ENCODE results near the gene CAPZA1. TPM values are rescaled to one million over a fixed set of nuclear protein-coding genes. Genes with fewer than 3 reads are reported as not detected.

Gene CAPZA1
- total RNA-seq, 2 donors from 2014 or later: 87.4 to 104 TPM

- H3K4me3 ChIP-seq: no peak overlapping the region
- WGBS: 37% methylated on average over 2 of the region's 2 CpGs
- H3K27me3 ChIP-seq (replicated peaks; ENCODE audit: insufficient read depth): no peaks in the 10 kb centered on the region
- no peak for DNase-seq (ENCODE audit: low spot score)
- intact Hi-C loops (cut with DNase I): no loop called here
- TF ChIP-seq CTCF (IDR thresholded peaks at IDR 0.05) (no peak), POLR2A (IDR thresholded peaks at IDR 0.05) (no peak), POLR2AphosphoS5 (IDR thresholded peaks at IDR 0.05) (no peak)
- no peaks in the 10 kb centered on the region for H3K9me3 ChIP-seq
- H3K36me3 ChIP-seq: no peaks in the 10 kb centered on the region
- no peak overlapping the region for H3K27ac ChIP-seq
- no peaks in the 10 kb centered on the region for H3K4me1 ChIP-seq (replicated peaks)
These were observed 23.4 kb downstream of the CAPZA1 start for GRCh38 chr1:112643080-112643479.

- Histone ChIP-seq H3K9me3 (no peaks in the 10 kb centered on the region), H3K36me3 (no peaks in the 10 kb centered on the region), H3K27me3 (replicated peaks; ENCODE audit: insufficient read depth) (no peaks in the 10 kb centered on the region), H3K4me3 (no peak overlapping the region), H3K4me1 (replicated peaks) (no peaks in the 10 kb centered on the region), H3K27ac (no peak overlapping the region)
- intact Hi-C loops (cut with DNase I): no loop called here
- TF ChIP-seq POLR2A (IDR thresholded peaks at IDR 0.05) (no peak), CTCF (IDR thresholded peaks at IDR 0.05) (no peak), POLR2AphosphoS5 (IDR thresholded peaks at IDR 0.05) (no peak)
- WGBS: 86% methylated on average over 4 of the region's 4 CpGs
- DNase-seq (ENCODE audit: low spot score): no peak
These were observed 26.6 kb downstream of the CAPZA1 start for GRCh38 chr1:112646225-112646624.

GRCh38 chr1:112651205-112651604, 31.6 kb downstream of the CAPZA1 start:
- no peaks in the 10 kb centered on the region for H3K36me3 ChIP-seq
- H3K4me1 ChIP-seq (replicated peaks): no peaks in the 10 kb centered on the region
- 100% methylated on average over 1 of the region's 1 CpG for WGBS
- no peak for DNase-seq (ENCODE audit: low spot score)
- no peaks in the 10 kb centered on the region for H3K27me3 ChIP-seq (replicated peaks; ENCODE audit: insufficient read depth)
- TF ChIP-seq POLR2AphosphoS5 (IDR thresholded peaks at IDR 0.05) (no peak), POLR2A (IDR thresholded peaks at IDR 0.05) (no peak), CTCF (IDR thresholded peaks at IDR 0.05) (no peak)
- intact Hi-C loops (cut with DNase I): no loop called here
- H3K9me3 ChIP-seq: no peaks in the 10 kb centered on the region
- H3K4me3 ChIP-seq: no peak overlapping the region
- H3K27ac ChIP-seq: no peak overlapping the region

GRCh38 chr1:112665857-112666256, 46.2 kb downstream of the CAPZA1 start:
- peaks cover 4 to 8% of the 10 kb centered on the region in 2 donors for H3K36me3 ChIP-seq
- no peaks in the 10 kb centered on the region for H3K4me1 ChIP-seq (replicated peaks)
- intact Hi-C loops (cut with DNase I): no loop called here
- TF ChIP-seq POLR2A (IDR thresholded peaks at IDR 0.05): no peak
- TF ChIP-seq CTCF (IDR thresholded peaks at IDR 0.05): no peak
- no peak for TF ChIP-seq POLR2AphosphoS5 (IDR thresholded peaks at IDR 0.05)
- H3K9me3 ChIP-seq: no peaks in the 10 kb centered on the region
- 91% methylated on average over 3 of the region's 3 CpGs for WGBS
- no peak for DNase-seq (ENCODE audit: low spot score)
- H3K27me3 ChIP-seq (replicated peaks; ENCODE audit: insufficient read depth): no peaks in the 10 kb centered on the region
- no peak overlapping the region for H3K27ac ChIP-seq
- no peak overlapping the region for H3K4me3 ChIP-seq

- 90% methylated on average over 2 of the region's 2 CpGs for WGBS
- Histone ChIP-seq H3K27ac (no peak overlapping the region), H3K4me3 (no peak overlapping the region), H3K27me3 (replicated peaks; ENCODE audit: insufficient read depth) (no peaks in the 10 kb centered on the region), H3K9me3 (no peaks in the 10 kb centered on the region), H3K4me1 (replicated peaks) (no peaks in the 10 kb centered on the region), H3K36me3 (peaks cover 4 to 8% of the 10 kb centered on the region in 2 donors)
- intact Hi-C loops (cut with DNase I): no loop called here
- TF ChIP-seq POLR2A (IDR thresholded peaks at IDR 0.05) (no peak), CTCF (IDR thresholded peaks at IDR 0.05) (no peak), POLR2AphosphoS5 (IDR thresholded peaks at IDR 0.05) (no peak)
- DNase-seq (ENCODE audit: low spot score): no peak
These were observed 47.3 kb downstream of the CAPZA1 start for GRCh38 chr1:112666946-112667345.
